Dendritic cell treated with granulocyte-macrophage colony-stimulating factor and Interleukin-4, amounts not matched to agents 40 ng/mL and 50 ng/mL, for 4 days (primary cell): ENCODE measurements around the gene PDZRN3.

Experiments
- H3K27ac Mint-ChIP-seq: one replicate; pipeline ENCODE4 v1.8.0; 2022; ENCODE audit warnings: mild to moderate bottlenecking, mixed read lengths
- H3K27me3 Mint-ChIP-seq: one replicate; pipeline ENCODE4 v1.8.0; 2022; ENCODE audit warnings: mild to moderate bottlenecking, mixed read lengths
- H3K36me3 Mint-ChIP-seq: one replicate; pipeline ENCODE4 v1.8.0; 2022; ENCODE audit warnings: low read depth, mixed read lengths
- H3K4me1 Mint-ChIP-seq: one replicate; pipeline ENCODE4 v1.8.0; 2022; ENCODE audit warnings: low read depth, mixed read lengths
- H3K4me3 Mint-ChIP-seq: one replicate; pipeline ENCODE4 v1.8.0; 2022; ENCODE audit warnings: mild to moderate bottlenecking, moderate library complexity, mixed read lengths
- H3K9me3 Mint-ChIP-seq: one replicate; pipeline ENCODE4 v1.8.0; 2022; ENCODE audit warnings: mixed read lengths
- intact Hi-C: fragments of 100-400 bp; cut with micrococcal nuclease; formaldehyde crosslinking; loops from one replicate; pipeline ENCODE4 v1.15.0; 2022

PDZRN3 gene

GRCh38 chr3:73461547-73461946 lies 163.2 kb downstream of the PDZRN3 start:
- H3K4me3 Mint-ChIP-seq = no peak overlapping the region
- no peak overlapping the region for H3K27ac Mint-ChIP-seq
- no peaks in the 10 kb centered on the region for H3K36me3 Mint-ChIP-seq
- H3K4me1 Mint-ChIP-seq = no peaks in the 10 kb centered on the region
- H3K27me3 Mint-ChIP-seq = peaks cover 12% of the 10 kb centered on the region
- intact Hi-C loops = no loop called here
- no peaks in the 10 kb centered on the region for H3K9me3 Mint-ChIP-seq

- H3K36me3 Mint-ChIP-seq = no peaks in the 10 kb centered on the region
- intact Hi-C loops = no loop called here
- no peak overlapping the region for H3K27ac Mint-ChIP-seq
- peaks cover 5% of the 10 kb centered on the region for H3K27me3 Mint-ChIP-seq
- H3K4me3 Mint-ChIP-seq = no peak overlapping the region
- H3K4me1 Mint-ChIP-seq = no peaks in the 10 kb centered on the region
- H3K9me3 Mint-ChIP-seq = no peaks in the 10 kb centered on the region
Observed at GRCh38 chr3:73459711-73460110, 165.0 kb downstream of the PDZRN3 start.

- Mint-ChIP-seq H3K4me3 (no peak overlapping the region), H3K27me3 (no peaks in the 10 kb centered on the region), H3K9me3 (no peaks in the 10 kb centered on the region), H3K27ac (no peak overlapping the region), H3K4me1 (no peaks in the 10 kb centered on the region), H3K36me3 (no peaks in the 10 kb centered on the region)
- intact Hi-C loops = no loop called here
Observed at GRCh38 chr3:73453666-73454065, 171.1 kb downstream of the PDZRN3 start.

GRCh38 chr3:73452729-73453128 lies 172.0 kb downstream of the PDZRN3 start:
- H3K4me3 Mint-ChIP-seq = no peak overlapping the region

GRCh38 chr3:73451301-73451944 lies 173.3 kb downstream of the PDZRN3 start:
- no peaks in the 10 kb centered on the region for H3K4me1 Mint-ChIP-seq
- H3K36me3 Mint-ChIP-seq = no peaks in the 10 kb centered on the region
- intact Hi-C loops = no loop called here
- H3K27me3 Mint-ChIP-seq = no peaks in the 10 kb centered on the region
- H3K4me3 Mint-ChIP-seq = no peak overlapping the region
- no peaks in the 10 kb centered on the region for H3K9me3 Mint-ChIP-seq
- no peak overlapping the region for H3K27ac Mint-ChIP-seq

More at GRCh38 chr3:73452729-73453128, 172.0 kb downstream of the PDZRN3 start:
- Mint-ChIP-seq H3K36me3 (no peaks in the 10 kb centered on the region), H3K27ac (no peak overlapping the region), H3K9me3 (no peaks in the 10 kb centered on the region), H3K4me1 (no peaks in the 10 kb centered on the region), H3K27me3 (no peaks in the 10 kb centered on the region)
- intact Hi-C loops = no loop called here

- Mint-ChIP-seq H3K36me3 (no peaks in the 10 kb centered on the region), H3K4me1 (no peaks in the 10 kb centered on the region), H3K27ac (no peak overlapping the region), H3K4me3 (no peak overlapping the region), H3K27me3 (no peaks in the 10 kb centered on the region), H3K9me3 (no peaks in the 10 kb centered on the region)
- intact Hi-C loops = no loop called here
Observed at GRCh38 chr3:73449774-73450173, 175.0 kb downstream of the PDZRN3 start.

GRCh38 chr3:73448761-73449301 lies 175.9 kb downstream of the PDZRN3 start:
- Mint-ChIP-seq H3K27me3 (peaks cover 4% of the 10 kb centered on the region), H3K4me1 (no peaks in the 10 kb centered on the region), H3K27ac (no peak overlapping the region), H3K4me3 (no peak overlapping the region), H3K9me3 (no peaks in the 10 kb centered on the region), H3K36me3 (no peaks in the 10 kb centered on the region)
- intact Hi-C loops = no loop called here

- Mint-ChIP-seq H3K4me1 (no peaks in the 10 kb centered on the region), H3K27ac (no peak overlapping the region), H3K27me3 (peaks cover 4% of the 10 kb centered on the region), H3K9me3 (no peaks in the 10 kb centered on the region), H3K36me3 (no peaks in the 10 kb centered on the region), H3K4me3 (no peak overlapping the region)
- intact Hi-C loops = no loop called here
Observed at GRCh38 chr3:73448041-73448440, 176.7 kb downstream of the PDZRN3 start.

GRCh38 chr3:73447111-73447510 lies 177.6 kb downstream of the PDZRN3 start:
- Mint-ChIP-seq H3K36me3 (no peaks in the 10 kb centered on the region), H3K4me1 (no peaks in the 10 kb centered on the region), H3K4me3 (no peak overlapping the region), H3K27me3 (peaks cover 4% of the 10 kb centered on the region), H3K9me3 (no peaks in the 10 kb centered on the region), H3K27ac (no peak overlapping the region)
- intact Hi-C loops = no loop called here

GRCh38 chr3:73446467-73447110 lies 178.2 kb downstream of the PDZRN3 start:
- intact Hi-C loops = no loop called here
- no peaks in the 10 kb centered on the region for H3K9me3 Mint-ChIP-seq
- H3K27me3 Mint-ChIP-seq = peaks cover 4% of the 10 kb centered on the region
- no peaks in the 10 kb centered on the region for H3K4me1 Mint-ChIP-seq
- H3K36me3 Mint-ChIP-seq = no peaks in the 10 kb centered on the region
- H3K27ac Mint-ChIP-seq = no peak overlapping the region
- no peak overlapping the region for H3K4me3 Mint-ChIP-seq

GRCh38 chr3:73442886-73443285 lies 181.9 kb downstream of the PDZRN3 start:
- H3K9me3 Mint-ChIP-seq = no peaks in the 10 kb centered on the region
- intact Hi-C loops = no loop called here
- H3K36me3 Mint-ChIP-seq = no peaks in the 10 kb centered on the region
- H3K27ac Mint-ChIP-seq = no peak overlapping the region
- peaks cover 4% of the 10 kb centered on the region for H3K27me3 Mint-ChIP-seq
- no peak overlapping the region for H3K4me3 Mint-ChIP-seq
- no peaks in the 10 kb centered on the region for H3K4me1 Mint-ChIP-seq

- no peaks in the 10 kb centered on the region for H3K4me1 Mint-ChIP-seq
- peaks cover 4% of the 10 kb centered on the region for H3K27me3 Mint-ChIP-seq
- H3K27ac Mint-ChIP-seq = no peak overlapping the region
- H3K4me3 Mint-ChIP-seq = no peak overlapping the region
- intact Hi-C loops = no loop called here
- no peaks in the 10 kb centered on the region for H3K36me3 Mint-ChIP-seq
- no peaks in the 10 kb centered on the region for H3K9me3 Mint-ChIP-seq
Observed at GRCh38 chr3:73442152-73442551, 182.6 kb downstream of the PDZRN3 start.

- Mint-ChIP-seq H3K4me1 (no peaks in the 10 kb centered on the region), H3K36me3 (no peaks in the 10 kb centered on the region), H3K27ac (no peak overlapping the region), H3K4me3 (no peak overlapping the region), H3K27me3 (peaks cover 5% of the 10 kb centered on the region), H3K9me3 (no peaks in the 10 kb centered on the region)
- intact Hi-C loops = no loop called here
Observed at GRCh38 chr3:73437828-73438227, 186.9 kb downstream of the PDZRN3 start.

GRCh38 chr3:73435055-73435454 lies 189.7 kb downstream of the PDZRN3 start:
- intact Hi-C loops = no loop called here
- no peak overlapping the region for H3K27ac Mint-ChIP-seq
- no peak overlapping the region for H3K4me3 Mint-ChIP-seq
- H3K27me3 Mint-ChIP-seq = peaks cover 8% of the 10 kb centered on the region
- H3K4me1 Mint-ChIP-seq = no peaks in the 10 kb centered on the region
- H3K9me3 Mint-ChIP-seq = no peaks in the 10 kb centered on the region
- no peaks in the 10 kb centered on the region for H3K36me3 Mint-ChIP-seq

- intact Hi-C loops = no loop called here
- no peaks in the 10 kb centered on the region for H3K36me3 Mint-ChIP-seq
- H3K9me3 Mint-ChIP-seq = no peaks in the 10 kb centered on the region
- H3K4me1 Mint-ChIP-seq = no peaks in the 10 kb centered on the region
- no peak overlapping the region for H3K4me3 Mint-ChIP-seq
- H3K27ac Mint-ChIP-seq = no peak overlapping the region
- peaks cover 8% of the 10 kb centered on the region for H3K27me3 Mint-ChIP-seq
Observed at GRCh38 chr3:73433687-73434086, 191.1 kb downstream of the PDZRN3 start.
